ENCODE measurements around the gene NMB.

The NMB gene

DNA sequence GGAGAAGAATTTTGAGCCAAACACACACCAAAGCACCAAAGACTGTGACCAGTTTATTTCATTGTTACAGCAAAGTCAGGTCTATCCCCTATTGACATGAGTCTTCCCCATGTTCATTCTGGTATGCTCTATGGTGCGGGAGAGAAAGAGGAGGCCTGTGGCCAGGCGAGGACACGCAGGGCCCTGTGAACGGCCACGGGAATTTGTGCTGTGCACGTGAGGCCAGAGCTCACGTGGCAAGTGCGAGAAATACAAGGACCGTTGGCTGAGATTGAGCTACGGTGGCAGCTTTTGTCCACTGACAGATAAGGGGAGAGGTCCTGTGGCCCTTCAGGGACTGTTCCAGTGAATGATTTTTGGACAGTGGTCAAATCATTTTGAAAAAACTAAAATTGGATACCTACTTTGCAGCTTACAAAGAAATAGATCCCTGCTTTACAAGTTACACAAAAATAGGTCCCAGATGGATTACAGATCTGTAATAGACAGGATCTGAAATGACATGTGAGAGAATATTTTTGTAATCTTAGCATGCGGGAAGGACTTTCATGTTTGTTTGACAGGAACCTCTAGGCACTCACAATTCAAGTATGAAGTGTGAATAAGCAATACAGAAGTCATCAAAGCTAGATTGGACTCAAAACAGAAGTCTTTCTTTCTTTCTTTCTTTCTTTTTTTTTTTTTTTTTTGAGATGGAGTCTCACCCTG is 48.0 kb downstream of the NMB start:
- no peak for ATAC-seq

DNA sequence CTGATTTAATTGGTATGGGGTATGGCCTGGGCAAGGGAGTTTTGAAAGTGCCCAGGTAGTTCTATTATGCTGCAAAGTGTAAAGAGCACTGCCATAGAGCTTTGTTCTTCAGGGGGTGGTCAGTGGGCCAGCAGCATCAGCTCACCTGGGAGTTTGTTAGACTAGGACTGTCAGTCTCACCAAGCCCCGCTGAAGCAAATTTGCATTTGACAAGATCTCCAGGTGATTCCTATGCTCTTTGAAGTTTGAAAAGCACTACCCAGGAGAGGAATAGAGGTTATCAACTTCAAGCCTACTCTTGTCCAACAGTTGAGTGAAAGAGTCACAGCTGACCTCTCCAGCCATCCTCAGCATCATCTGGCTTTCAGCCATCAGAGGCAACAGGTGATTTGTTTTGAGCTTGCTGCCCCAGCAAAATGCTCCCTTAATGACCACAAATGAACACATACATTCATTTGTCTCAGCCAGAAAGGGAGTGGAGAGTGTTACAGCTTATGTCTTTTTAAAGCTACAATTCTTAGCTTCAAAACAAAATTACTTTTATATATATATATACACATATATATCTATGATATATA is 49.2 kb downstream of the NMB start:
- ATAC-seq = no peak

DNA sequence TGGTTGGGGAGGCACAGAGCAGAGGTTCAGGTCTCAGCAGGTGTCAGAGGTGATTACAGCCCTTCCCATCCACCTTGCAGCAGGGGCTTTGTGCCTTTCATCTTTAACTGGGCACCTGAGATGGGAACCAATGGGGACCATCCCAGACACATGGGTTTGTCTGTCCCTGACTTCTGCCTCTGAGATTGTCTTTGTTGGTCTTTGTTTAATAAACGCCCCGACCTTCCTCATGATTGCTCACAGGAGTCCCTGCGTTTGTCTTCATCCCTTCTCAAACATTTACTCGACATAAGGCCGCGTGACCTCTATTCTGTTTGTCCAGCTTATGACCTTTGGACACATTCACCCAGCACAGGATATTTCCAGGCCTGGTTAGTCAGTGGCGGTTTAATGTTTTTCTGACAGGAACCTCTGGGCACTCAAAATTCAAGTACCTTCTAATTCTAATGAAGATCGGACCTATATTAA is 51.3 kb downstream of the NMB start:
- no peak for ATAC-seq

DNA sequence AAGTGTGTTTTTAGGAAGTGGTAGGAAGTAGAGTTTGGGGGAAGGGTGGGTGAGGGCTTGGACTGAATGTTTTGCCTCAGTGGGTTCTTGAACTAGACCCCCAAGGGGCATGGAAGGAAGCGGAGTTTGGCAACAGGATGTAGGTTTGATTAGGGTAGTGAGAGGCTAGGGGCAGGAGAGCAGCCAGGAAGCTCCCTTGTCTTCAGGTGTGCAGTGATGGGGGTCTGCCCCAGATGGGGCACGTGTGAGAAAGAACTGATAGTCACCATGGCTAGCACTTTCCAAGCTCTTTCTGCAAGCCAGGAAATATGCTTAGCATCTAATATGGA is 52.5 kb downstream of the NMB start:
- no peak for ATAC-seq

Measured in activated CD4-positive, CD25-positive, alpha-beta regulatory T cell treated with anti-CD3 and anti-CD28 coated beads, Interleukin-2, amount 50 U/mL, for 24 hours (primary cell).